Stimulated activated CD8-positive, alpha-beta memory T cell treated with anti-CD3 and anti-CD28 coated beads, Interleukin-15, amount 100 ng/mL, for 48 hours (primary cell): Measurements from ENCODE around the gene PLEKHA8.
A peak's percentile ranks its signal among the peaks of the same experiment; 100 is the strongest.

Experiments used
- DNase-seq, 2 donors: peaks; one replicate each; pipeline ENCODE4 v3.0.0-alpha.2; 2020; ENCODE audit warnings: low read depth in 2 of 2

Gene PLEKHA8

GRCh38 chr7:30104157-30104556 lies 75.9 kb downstream of the PLEKHA8 start:
- DNase-seq, result no peak

DNA sequence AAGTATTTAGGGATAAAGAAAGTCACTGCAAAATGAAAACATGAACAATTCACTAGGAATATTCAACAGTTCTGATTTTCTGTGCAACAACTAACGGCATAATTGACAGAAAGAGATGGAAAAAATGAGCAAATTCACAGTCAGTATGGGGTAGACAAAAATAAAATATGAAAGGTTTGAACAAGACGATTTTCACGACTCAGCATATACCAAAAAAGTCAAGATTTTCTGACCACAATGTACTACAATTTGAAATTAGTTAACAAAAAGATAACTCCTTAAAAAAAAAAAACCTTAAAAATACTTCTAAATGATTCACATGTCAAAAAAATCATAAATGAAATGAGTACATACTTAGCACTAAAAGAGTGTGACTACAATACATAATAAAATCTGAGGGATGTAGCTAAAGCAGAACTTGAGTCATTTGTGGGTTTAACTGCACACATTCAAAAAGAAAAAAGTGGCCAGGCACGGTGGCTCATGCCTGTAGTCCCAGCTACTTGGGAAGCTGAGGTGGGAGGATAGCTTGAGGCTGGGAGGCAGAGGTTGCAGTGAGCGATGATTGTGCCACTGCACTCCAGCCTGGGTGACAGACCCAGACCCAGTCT lies 84.0 kb downstream of the PLEKHA8 start:
- DNase-seq, result no peak

DNA sequence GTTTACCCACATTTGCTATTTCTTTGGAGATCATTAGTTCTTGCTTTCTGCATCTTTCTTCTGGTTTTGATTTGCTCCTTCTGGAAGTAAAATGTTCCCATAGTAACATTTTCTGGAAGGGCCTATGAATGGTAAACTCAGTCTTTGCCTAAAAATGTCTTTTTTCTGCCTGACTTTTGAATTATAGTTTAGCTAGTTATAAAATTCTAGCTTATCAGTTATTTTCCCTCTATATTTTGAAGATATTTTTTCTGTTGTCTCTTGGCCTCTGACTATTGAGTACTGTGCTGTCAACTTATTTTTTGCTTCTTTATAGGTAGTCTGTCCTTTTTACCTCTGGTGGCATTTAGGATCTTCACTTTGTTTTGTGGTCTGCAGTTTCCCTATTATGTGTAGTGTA lies 84.9 kb downstream of the PLEKHA8 start:
- no peak for DNase-seq

- DNase-seq, result no peak
Measured at GRCh38 chr7:30114536-30115238, 86.5 kb downstream of the PLEKHA8 start.

DNA sequence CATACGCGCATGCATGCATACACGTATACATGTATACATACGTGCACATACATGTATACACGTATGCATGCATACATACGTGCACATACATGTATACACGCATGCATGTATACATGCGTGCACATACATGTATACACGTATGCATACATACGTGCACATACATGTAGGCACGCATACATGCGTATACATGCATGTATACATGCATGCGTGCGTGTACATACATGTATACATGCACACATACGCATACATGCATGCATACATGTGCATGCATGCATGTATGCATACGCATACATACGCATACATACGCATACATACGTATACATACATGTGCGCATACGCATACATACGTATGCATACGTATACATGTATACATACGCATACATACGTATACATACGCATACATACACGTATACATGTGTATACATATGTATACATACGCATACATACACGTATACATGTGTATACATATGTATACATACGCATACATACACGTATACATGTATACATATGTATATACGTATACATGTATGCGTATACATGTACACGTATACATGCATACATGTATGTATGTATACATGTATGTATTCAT lies 87.6 kb downstream of the PLEKHA8 start:
- DNase-seq, result no peak

GRCh38 chr7:30116771-30117170 lies 88.6 kb downstream of the PLEKHA8 start:
- no peak for DNase-seq

DNA sequence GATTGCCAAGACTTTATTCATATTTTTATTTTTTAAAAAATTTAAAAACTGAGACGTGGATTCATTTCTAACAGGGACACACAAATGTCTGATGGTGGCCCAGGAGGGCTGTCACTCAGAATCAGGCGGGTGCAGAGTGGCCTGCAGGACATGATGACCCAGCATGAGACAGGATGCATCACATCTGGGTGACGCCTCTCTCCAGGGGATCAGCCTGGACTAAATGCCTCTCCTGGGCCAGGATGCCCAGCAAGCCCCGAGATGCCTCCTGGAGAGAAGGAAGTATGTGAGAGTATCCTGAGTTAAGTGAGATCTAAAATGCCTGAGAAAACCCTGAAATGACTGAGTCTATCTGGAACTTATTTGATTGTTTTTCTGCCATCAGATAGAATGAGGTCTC lies 89.7 kb downstream of the PLEKHA8 start:
- DNase-seq, result no peak

- no peak for DNase-seq
Measured at GRCh38 chr7:30119890-30120577, 91.8 kb downstream of the PLEKHA8 start.

GRCh38 chr7:30133736-30134610 lies 105.8 kb downstream of the PLEKHA8 start:
- DNase-seq, result no peak

DNA sequence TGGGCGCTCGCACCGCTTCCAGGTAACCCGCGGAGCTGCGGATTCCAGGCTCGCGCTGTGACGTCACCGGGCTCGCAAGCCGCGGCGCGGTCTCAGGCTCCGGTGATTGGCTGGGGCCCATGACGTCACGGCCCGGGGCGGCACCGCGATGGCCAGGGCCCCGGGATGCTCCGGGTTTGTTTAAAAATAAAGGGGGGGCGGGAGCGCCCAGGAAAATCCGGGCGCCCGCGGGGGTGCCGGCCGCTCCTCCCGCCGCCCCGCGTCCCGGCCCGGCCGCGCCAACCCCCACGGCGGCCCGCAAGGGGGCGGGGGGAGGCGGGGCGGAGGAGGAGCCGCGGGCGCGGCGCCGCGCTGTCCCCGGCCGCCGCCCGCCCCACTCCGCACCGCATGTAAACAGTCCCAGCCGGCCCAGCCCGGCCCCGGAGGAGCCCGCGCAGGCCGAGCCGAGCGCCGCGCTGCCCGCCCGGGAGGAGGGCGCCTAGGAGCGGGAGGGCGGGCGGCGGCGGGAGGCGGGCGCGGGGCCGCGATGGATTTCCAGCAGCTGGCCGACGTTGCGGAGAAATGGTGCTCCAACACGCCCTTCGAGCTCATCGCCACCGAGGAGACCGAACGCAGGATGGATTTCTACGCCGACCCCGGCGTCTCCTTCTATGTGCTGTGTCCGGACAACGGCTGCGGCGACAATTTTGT lies 106.5 kb downstream of the PLEKHA8 start, which contains the start of gene MTURN:
Gene MTURN (plus strand): TSS at position 376 of the 690 bp plus-strand sequence. CDS start 151 bp downstream, at position 527.
- DNase-seq, result peak; percentile 74 to 76

GRCh38 chr7:30135301-30136116 lies 107.3 kb downstream of the PLEKHA8 start:
- DNase-seq, result peak; percentile 15 to 25

DNA sequence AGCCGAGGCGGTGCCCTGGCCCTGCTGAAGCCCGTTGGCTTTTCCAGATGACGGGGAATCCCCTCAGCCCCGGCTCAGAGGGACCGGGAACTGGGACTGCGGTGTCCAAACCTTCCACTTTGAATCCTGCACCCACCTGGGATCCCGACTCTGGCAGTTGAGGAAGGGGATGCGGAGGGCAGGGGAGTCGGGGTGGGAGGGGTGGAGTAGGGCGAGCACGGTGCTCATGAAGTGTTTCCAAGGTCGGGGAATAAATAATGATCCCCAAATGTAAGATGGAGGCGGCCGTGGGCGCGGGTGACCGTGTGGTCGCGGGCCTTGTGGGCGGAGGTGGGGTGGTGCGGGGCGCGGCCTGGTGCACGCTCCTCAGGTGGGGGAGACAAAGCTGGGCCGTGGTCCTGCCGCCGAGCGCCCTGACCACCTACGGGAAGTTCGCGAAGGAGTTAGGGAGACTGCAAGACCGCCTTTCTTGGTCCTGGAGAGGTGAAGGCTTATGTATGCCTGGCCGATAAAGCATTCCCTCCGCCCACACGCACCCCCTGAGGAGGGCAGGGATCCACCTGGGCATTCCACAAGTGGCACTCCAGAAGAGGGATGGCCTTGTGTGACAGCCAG lies 108.0 kb downstream of the PLEKHA8 start:
- DNase-seq, result no peak

GRCh38 chr7:30136743-30137485 lies 108.7 kb downstream of the PLEKHA8 start:
- DNase-seq, result no peak

DNA sequence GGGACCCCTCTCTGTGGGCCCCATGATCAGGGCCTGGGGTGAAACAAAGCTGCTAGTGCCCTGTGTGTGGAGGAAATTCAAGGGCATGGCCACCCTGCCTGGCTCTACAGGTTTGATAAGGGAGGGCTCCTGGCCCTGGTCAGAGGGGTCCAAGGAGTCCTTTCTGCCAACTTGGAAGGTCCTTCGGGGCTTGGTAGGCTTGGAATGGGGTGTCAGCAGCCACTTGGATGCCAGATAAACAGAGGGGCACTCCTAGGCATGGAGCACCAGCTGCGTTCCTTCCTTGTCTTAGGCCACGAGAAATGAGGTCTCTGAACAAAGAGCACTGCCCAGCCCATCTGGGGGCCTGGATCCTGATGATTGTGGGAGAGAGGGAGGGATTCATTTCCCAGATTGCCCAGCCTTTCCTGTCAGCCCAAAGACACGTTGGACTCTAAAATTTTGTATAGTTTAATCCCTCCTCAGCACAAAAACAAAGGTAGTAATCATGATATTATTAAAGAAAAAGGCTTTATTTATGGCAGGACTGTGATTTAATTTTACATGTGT lies 111.7 kb downstream of the PLEKHA8 start:
- no peak for DNase-seq

GRCh38 chr7:30140456-30140855 lies 112.2 kb downstream of the PLEKHA8 start:
- DNase-seq, result no peak

GRCh38 chr7:30142710-30143109 lies 114.5 kb downstream of the PLEKHA8 start:
- no peak for DNase-seq

- DNase-seq, result no peak
Measured at GRCh38 chr7:30143748-30144251, 115.6 kb downstream of the PLEKHA8 start.

DNA sequence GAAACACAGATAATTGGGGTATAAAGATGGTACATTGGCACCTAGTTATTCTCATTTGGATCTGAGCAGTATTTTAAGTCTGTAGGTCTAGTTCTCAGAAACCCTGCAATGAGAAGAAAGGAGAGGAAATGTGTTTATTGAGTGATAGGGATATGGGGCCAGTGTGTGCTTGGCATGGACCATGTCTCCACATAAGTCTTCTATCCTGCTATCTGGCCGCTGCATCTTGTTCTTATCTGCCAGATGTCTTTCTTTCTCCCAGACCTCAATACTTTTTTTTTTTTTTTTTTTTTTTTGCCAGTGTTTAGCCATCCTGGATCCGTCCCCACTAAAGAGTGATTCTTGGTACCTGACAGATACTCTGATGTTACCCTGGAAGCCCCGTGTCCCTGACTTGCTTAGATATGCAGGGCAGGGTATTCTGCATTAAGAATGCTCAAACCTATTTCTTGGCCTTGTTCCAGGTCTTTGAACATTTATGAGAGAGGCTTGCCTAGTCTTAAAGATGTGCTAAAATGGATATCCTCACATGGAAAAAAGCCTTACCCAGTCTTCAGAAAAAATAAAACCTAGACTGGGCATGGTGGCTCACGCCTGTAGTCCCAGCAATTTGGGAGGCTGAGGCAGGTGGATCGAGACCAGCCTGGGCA lies 116.6 kb downstream of the PLEKHA8 start:
- no peak for DNase-seq
